NCI-H82 treated with DMSO at 0.1 percent for 48 hours (cell line): ENCODE results near the gene U2AF2.
"Not testable (repeated sequence)": the region's sequence is repeated elsewhere in the genome, so short reads cannot be mapped to it uniquely, and the experiment has no call there.

ENCODE experiments used
- DNase-seq: peaks from one replicate; lab custom pipeline; 2025; ENCODE audit not compliant: unreplicated experiment; lab: John Stamatoyannopoulos, UW

The U2AF2 gene

DNA sequence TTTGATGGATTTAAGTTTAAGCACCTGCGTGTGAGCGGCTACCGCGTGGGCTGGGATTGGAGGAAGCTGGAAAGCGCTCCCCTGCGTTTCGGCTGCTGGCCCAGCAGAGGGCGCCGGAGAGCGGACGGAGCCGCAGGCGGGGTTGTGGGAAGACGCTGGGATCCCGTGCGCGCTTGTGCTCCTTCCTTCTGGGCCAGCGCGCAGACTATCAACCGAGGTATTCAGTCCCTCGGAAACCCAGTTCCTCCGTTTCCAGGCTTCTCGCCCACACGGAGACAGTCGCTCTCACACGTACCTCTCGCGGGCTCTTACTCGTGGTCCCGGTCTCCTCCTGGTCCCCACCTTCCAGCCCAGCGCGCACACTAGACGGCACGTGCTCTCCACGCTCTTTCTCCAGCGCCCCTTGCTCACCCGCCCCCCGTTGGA is 49.0 kb downstream of the U2AF2 start:
- no peak for DNase-seq

DNA sequence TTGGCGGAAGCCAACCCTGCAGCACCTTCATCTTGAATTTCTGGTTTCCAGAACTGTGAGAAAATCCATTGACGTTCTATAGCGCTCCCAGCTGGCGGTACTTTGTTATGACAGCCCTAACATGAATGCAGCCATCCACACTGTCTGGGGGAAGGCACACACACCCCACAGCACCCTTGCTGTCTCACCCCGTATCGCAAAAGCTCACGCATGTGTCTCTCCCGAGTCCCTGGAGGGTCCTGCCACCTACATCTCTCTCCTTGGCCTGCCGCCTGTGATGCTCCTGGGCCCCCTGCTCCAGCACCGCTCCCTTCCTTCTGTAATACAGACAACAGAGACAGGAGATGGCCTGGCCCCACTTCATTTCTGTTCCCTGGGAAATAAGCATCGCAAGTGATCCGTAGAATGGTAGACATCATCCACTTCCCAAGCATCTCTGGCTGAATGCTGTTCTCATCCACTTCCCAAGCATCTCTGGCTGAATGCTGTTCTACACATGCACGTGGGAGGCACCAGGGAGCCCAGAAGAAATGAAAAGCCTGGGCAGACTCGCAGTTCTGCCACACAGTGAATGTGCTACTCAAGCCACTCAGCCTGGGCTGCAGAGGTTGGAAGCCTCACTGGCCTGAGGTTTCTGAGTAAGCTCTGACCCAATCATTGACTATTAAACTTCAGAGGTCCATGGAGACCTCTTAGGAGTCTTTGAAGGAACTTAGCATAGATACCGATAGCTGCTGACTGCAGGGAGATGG is 49.8 kb downstream of the U2AF2 start:
- DNase-seq = no peak

DNA sequence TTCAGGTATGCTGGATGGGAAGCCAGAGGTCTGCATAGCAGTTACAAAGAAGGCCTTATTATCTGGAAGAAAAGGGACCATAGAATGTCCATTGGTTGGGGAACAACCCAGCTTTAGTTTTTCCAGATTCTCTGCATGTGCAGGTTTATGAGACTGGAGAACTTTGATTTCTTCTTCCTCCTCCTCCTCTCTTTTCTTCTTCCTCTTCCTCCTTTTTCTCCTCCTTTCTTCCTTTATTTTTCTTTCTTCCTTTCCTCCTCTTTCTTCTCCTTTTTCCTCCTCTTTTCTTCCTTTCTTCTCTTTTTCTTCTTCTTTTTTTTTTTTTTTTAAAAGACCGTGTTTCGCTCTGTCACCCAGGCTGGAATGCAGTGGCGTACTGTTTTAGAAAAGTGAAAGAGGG is 51.1 kb downstream of the U2AF2 start:
- DNase-seq = no peak

DNA sequence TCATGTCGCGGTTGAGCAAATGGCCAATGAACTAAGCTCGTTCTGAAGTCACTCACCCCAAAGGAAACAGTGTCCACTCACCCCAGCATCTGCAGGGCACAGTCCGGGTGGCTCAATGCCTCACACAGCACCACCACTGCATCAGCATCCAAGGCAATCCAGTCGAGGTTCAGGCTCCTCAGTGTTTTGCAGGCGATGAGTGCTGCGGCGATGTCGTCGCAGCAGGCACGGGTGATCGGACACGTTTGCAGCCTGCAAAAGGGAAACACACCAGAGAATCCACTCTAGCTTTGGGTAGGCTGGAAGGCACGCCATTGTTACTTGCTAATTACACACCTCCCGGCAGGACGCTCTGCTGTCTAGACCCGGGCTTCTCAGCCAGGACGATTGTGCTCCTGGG is 56.9 kb downstream of the U2AF2 start:
- no peak for DNase-seq

DNA sequence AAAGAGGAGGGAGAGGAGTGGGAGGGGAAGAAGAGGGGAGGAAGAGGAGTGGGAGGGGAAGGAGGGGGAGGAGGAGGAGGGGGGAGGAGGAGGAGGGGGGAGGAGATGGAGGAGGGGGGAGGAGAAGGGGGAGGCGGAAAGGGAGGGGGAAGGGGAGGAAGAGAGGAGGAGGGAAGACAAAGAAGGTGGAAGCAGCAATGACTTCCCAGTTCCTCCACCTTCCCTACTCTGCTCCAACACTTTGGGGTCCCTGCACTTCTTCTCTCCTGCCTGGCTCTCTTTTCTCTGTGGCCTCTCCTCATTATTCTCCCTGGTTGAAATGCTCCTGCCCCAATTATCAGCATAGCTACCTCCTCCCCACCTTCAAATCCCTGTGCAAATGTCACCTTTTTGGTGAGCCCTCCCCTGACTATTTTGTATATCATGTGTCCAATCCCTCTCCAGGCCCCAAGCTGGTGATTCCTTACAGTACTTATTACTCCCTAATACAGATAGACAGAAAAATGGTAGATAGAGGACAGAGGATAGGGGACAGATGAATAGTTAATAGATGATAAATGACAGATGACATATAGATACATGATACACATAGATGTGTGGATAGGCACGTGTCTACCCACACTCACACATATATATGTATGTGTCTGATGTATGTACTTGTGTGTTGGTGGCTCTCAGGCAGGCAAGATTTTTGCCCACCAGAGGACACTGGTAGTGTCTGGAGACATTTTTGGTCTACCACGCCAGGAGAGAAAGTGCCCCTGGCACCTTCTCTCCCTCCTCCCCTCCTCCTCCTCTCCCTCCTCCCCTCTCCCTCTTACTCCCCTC is 58.2 kb downstream of the U2AF2 start:
- DNase-seq = no peak

DNA sequence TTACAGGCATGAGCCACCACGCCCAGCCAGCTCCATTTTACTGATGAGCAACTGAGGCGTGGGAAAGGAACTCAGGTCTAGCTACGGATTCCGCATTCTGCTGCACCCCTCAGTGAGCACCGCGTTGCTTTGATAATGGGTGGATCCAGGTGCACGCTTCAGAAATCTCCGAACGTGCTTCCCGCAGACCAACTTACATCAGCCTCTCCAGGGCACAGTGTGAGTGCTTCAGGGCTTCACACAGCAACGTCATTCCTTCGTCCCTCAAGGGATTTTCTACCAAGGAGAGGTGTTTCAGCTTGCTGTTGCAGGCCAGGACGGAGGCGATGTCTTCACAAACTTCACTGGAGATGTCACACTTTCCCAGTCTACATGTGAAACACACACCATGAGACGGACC is 61.7 kb downstream of the U2AF2 start:
- DNase-seq = no peak

DNA sequence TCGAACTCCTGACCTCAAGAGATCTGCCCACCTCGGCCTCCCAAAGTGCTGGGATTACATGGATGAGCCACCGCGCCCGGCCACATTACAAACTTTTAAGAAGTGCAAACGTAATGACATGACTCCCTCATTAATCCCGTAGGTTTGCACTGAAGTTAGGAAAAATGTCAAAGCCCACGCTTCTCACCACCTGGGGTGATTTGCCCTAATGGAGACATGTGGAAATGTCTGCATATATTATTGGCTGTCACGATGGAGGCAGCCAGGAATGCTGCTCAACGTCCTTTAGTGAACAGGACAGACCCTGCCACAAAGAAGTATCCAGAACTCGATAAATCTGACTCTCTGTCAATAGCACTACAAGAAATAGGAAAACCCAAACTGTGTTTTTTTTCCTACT is 62.4 kb downstream of the U2AF2 start:
- DNase-seq = no peak

DNA sequence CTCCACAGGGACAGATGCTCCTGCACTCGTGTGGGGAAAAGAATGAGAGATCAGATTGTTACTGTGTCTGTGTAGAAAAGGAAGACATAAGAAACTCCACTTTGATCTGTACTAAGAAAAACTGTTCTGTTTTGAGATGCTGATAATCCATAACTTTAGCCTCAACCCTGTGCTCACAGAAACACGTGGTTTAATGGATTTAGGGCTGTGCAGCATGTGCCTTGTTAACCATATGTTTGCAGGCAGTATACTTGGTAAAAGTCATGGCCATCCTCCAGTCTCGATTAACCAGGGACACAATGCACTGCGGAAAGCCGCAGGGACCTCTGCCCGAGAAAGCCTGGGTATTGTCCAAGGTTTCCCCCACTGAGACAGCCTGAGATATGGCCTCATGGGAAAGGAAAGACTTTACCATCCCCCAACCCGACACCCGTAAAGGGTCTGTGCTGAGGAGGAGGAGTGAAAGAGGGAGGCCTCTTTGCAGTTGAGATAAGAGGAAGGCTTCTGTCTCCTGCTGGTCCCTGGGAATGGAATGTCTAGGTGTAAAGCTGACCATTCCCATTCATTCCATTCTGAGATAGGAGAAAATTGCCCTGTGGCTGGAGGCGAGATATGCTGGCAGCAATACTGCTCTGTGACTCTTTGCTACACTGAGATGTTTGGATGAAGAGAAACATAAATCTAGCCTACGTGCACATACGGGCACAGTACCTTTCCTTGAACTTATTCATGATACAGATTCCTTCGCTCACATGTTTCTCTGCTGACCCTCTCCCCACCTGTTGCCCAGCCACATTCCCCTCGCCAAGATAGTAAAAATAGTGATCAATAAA is 63.3 kb downstream of the U2AF2 start:
- DNase-seq = not testable (repeated sequence)

DNA sequence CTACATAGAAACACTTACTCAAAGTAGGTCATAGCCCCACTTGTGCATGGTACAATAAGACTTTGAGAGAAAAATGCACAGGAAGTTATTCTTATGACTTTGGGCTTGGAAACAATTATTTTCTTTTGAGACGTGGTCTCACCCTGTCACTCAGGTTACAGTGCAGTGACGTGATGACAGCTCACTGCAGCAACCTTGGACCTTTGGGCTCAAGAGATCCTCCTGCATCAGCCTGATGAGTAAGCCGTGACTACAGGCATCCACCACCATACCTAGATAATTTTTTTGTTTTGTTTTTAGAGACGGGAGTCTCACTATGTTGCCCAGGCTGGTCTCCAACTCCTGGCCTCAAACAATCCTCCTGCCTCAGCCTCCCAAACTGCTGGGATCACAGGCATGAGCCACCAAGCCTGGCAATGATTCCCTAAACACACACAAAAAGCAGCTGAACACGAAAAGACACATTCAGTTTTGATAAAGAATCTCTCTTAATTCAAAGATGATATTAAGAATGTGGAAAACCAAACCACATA is 65.4 kb downstream of the U2AF2 start:
- DNase-seq = no peak

DNA sequence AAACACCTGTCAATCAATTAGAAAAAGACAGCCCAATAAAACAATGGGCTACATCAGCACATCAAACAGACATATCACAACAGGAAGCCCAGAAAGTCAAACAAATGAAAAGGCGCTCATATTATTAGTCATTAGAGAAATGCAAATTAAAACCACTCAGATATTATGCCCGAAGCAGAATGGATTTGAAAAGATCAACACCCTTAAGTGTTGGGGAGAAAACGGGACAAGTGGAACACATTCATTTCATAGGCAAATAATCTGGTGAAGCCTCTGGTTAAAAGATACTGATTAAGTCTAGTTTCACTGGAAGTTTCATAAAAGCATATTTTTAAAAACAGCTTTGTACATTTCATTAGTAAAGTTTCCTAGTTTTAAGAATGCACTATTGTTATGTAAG is 66.0 kb downstream of the U2AF2 start:
- no peak for DNase-seq

DNA sequence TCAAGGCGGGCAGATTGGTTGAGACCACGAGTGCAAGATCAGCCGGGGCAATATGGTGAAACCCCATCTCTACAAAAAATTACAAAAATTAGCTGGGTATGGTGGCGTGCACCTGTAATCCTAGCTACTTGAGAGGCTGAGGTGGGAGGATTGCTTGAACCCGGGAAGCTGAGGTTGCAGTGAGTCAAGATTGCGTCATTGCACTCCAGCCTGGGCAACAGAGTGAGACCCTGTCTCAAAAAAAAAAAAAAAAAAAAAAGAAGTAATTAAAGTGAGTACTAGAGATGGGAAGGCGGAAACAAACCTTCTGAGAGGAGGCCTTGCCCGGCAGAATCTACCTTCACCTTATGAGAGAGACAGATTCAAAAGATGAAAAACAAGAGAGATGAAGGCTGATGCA is 68.7 kb downstream of the U2AF2 start:
- DNase-seq = no peak
